GM12892 (cell line): ENCODE results near the gene C2CD4C.

Source experiments
- POLR2AphosphoS5 ChIP-seq: IDR thresholded peaks from 2 replicates; pipeline ENCODE4 v1.6.1; 2011; ENCODE audit warnings: low read depth, low read length, control low read depth
- TAF1 ChIP-seq: IDR thresholded peaks from 2 replicates; pipeline ENCODE4 v1.6.1; 2011; ENCODE audit warnings: low read depth, mild to moderate bottlenecking, control low read depth, low read length, borderline replicate concordance

DNA sequence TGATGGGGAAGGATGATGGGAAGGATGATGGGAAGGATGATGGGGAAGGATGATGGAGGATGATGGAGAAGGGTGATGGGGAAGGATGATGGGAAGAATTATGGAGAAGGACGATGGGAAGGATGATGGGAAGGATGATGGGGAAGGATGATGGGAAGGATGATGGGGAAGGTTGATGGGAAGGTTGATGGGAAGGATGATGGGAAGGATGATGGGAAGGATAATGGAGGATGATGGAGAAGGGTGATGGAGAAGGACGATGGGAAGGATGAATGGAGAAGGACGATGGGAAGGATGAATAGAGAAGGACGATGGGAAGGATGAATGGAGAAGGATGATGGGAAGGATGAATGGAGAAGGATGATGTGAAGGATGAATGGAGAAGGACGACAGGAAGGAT, 13.5 kb downstream of the C2CD4C start:
- no peak for TF ChIP-seq POLR2AphosphoS5
- TF ChIP-seq TAF1: no peak
